Loucy (cell line): ENCODE measurements around the gene OR6Y1.

ENCODE experiments used
- H2AFZ ChIP-seq: fragments of 200-600 bp; sonication (generic); 2 replicates; pipeline ENCODE4 v1.6.0; 2016; ENCODE audit warnings: antibody characterized with exemption, mild to moderate bottlenecking, low read length, moderate library complexity
- H3F3A ChIP-seq: fragments of 200-600 bp; 2 replicates; pipeline ENCODE4 v1.6.0; 2016; ENCODE audit warnings: antibody characterized with exemption, low read depth, mild to moderate bottlenecking
- H3K27me3 ChIP-seq: fragments of 200-600 bp; sonication (generic); 2 replicates; pipeline ENCODE4 v1.6.1; 2014; ENCODE audit warnings: low read length, mild to moderate bottlenecking; ENCODE audit not compliant: insufficient read depth, poor library complexity, severe bottlenecking
- H3K36me3 ChIP-seq: fragments of 200-600 bp; sonication (generic); 2 replicates; pipeline ENCODE4 v1.6.1; 2016; ENCODE audit warnings: low read length; ENCODE audit not compliant: insufficient read depth
- H3K4me1 ChIP-seq: fragments of 200-600 bp; sonication (generic); 2 replicates; pipeline ENCODE4 v1.5.1; 2014; ENCODE audit warnings: low read length, mild to moderate bottlenecking; ENCODE audit not compliant: insufficient read depth, poor library complexity, severe bottlenecking
- H3K4me2 ChIP-seq: fragments of 200-600 bp; sonication (generic); 2 replicates; pipeline ENCODE4 v1.6.0; 2014; ENCODE audit warnings: antibody characterized with exemption, low read length, low read depth, mild to moderate bottlenecking; ENCODE audit not compliant: poor library complexity, severe bottlenecking
- H3K4me3 ChIP-seq: fragments of 200-600 bp; sonication (generic); 2 replicates; pipeline ENCODE4 v1.5.1; 2014; ENCODE audit warnings: low read length, mild to moderate bottlenecking, mixed read lengths; ENCODE audit not compliant: poor library complexity, severe bottlenecking
- H3K79me2 ChIP-seq: fragments of 200-600 bp; sonication (generic); 2 replicates; pipeline ENCODE4 v1.6.1; 2014; ENCODE audit warnings: low read length; ENCODE audit not compliant: insufficient read depth
- H3K9ac ChIP-seq: fragments of 200-600 bp; sonication (generic); 2 replicates; pipeline ENCODE4 v1.6.0; 2014; ENCODE audit warnings: mild to moderate bottlenecking, low read depth, low read length, moderate library complexity; ENCODE audit not compliant: poor library complexity, severe bottlenecking
- H3K9me2 ChIP-seq: fragments of 200-600 bp; sonication (generic); replicated peaks from 2 replicates; pipeline ENCODE4 v1.6.1; 2016; ENCODE audit warnings: low read depth, low read length, mixed read lengths
- H3K9me3 ChIP-seq: fragments of 200-600 bp; sonication (generic); 2 replicates; pipeline ENCODE4 v1.6.1; 2014; ENCODE audit warnings: mild to moderate bottlenecking, antibody characterized with exemption, low read length, low read depth; ENCODE audit not compliant: insufficient read depth
- H4K20me1 ChIP-seq: fragments of 200-600 bp; sonication (generic); 2 replicates; pipeline ENCODE4 v1.6.0; 2014; ENCODE audit warnings: antibody characterized with exemption, low read length, mild to moderate bottlenecking; ENCODE audit not compliant: insufficient read depth, poor library complexity, severe bottlenecking
- EZH2phosphoT487 ChIP-seq: fragments of 200-600 bp; IDR thresholded peaks from 2 replicates; pipeline ENCODE4 v1.6.1; 2018; ENCODE audit warnings: antibody characterized with exemption, mild to moderate bottlenecking, moderate library complexity, borderline replicate concordance
- TF ChIP-seq, protein P1 (sequence below): fragments of 200-600 bp; sonication (generic); conservative IDR thresholded peaks from 2 replicates; pipeline ENCODE4 v1.5.1; 2014; ENCODE audit warnings: mild to moderate bottlenecking, antibody characterized with exemption, low read length

OR6Y1 gene

DNA sequence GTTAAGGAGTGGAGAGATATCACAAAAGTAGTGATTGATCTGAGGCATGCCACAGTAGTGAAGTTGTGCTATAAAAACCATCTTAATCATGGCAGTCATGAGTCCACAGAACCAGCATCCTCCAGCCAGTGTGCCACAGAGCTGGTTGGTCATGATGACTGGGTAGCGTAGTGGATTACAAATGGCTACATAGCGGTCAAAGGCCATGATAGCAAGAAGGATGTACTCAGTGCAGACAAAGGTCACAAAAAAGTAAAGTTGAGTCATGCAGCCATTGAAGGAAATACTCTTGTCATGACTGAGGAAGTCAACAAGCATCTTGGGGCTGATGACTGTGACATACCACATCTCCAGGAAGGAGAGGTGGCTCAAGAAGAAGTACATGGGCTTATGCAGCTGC, 6.7 kb downstream of the OR6Y1 start:
- Histone ChIP-seq H2AFZ (no peak overlapping the region), H3K27me3 (no peaks in the 10 kb centered on the region), H3F3A (no peaks in the 10 kb centered on the region), H4K20me1 (no peaks in the 10 kb centered on the region), H3K36me3 (no peaks in the 10 kb centered on the region), H3K9me2 (no peaks in the 10 kb centered on the region), H3K9me3 (no peaks in the 10 kb centered on the region), H3K4me2 (no peak overlapping the region), H3K79me2 (no peaks in the 10 kb centered on the region), H3K9ac (no peak overlapping the region), H3K4me1 (no peaks in the 10 kb centered on the region), H3K4me3 (no peak overlapping the region)
- TF ChIP-seq EZH2phosphoT487: no peak
- TF ChIP-seq, protein P1, sequence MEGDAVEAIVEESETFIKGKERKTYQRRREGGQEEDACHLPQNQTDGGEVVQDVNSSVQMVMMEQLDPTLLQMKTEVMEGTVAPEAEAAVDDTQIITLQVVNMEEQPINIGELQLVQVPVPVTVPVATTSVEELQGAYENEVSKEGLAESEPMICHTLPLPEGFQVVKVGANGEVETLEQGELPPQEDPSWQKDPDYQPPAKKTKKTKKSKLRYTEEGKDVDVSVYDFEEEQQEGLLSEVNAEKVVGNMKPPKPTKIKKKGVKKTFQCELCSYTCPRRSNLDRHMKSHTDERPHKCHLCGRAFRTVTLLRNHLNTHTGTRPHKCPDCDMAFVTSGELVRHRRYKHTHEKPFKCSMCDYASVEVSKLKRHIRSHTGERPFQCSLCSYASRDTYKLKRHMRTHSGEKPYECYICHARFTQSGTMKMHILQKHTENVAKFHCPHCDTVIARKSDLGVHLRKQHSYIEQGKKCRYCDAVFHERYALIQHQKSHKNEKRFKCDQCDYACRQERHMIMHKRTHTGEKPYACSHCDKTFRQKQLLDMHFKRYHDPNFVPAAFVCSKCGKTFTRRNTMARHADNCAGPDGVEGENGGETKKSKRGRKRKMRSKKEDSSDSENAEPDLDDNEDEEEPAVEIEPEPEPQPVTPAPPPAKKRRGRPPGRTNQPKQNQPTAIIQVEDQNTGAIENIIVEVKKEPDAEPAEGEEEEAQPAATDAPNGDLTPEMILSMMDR: no peak

DNA sequence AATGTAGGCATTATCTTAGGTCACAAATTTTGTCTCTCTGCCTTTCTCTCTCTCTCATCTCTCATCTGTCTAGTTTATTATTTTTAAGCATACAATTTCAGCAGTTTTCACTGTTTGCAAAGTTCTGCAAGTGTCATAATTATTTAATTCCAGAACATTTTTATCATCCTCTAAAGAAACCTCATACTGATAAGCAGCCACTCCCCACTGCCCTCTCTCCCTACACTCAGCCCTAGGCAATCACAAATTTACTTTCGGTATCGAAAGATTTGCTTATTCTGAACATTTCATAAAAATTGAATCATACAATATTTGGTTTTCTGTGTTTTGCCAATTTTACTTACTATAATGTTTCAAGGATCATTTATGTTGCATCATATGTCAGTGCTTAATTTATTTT, 16.6 kb downstream of the OR6Y1 start:
- H3K36me3 ChIP-seq: no peaks in the 10 kb centered on the region
- no peaks in the 10 kb centered on the region for H3K27me3 ChIP-seq
- H3F3A ChIP-seq: no peaks in the 10 kb centered on the region
- H2AFZ ChIP-seq: no peak overlapping the region
- no peak for TF ChIP-seq EZH2phosphoT487
- TF ChIP-seq, protein P1: no peak
- H3K4me2 ChIP-seq: no peak overlapping the region
- H3K9me2 ChIP-seq: no peaks in the 10 kb centered on the region
- H3K9ac ChIP-seq: no peak overlapping the region
- H4K20me1 ChIP-seq: no peaks in the 10 kb centered on the region
- no peak overlapping the region for H3K4me3 ChIP-seq
- no peaks in the 10 kb centered on the region for H3K9me3 ChIP-seq
- no peaks in the 10 kb centered on the region for H3K4me1 ChIP-seq
- H3K79me2 ChIP-seq: no peaks in the 10 kb centered on the region

DNA sequence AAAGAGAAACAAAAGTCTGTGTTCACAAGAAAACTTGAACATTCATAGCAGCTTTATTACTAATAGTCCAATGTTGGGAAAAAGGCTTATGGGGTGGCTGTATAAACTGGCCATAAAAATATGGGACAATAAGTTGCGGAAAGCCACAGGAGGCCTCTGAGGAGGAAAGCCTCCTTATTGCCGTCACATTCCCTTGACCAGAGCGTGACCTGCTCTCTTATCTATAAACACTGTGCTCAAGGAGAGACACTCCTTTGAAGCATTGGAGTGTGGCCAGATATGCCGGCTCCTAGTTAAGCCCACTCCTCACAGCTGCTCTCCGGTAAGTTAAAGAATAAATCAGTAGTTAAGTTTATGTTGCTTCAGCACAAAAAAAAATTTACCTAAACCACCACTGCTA, 19.7 kb downstream of the OR6Y1 start:
- H2AFZ ChIP-seq: no peak overlapping the region
- TF ChIP-seq, protein P1: no peak
- TF ChIP-seq EZH2phosphoT487: no peak
- no peaks in the 10 kb centered on the region for H3K27me3 ChIP-seq
- H3F3A ChIP-seq: no peaks in the 10 kb centered on the region
- H4K20me1 ChIP-seq: no peaks in the 10 kb centered on the region
- no peaks in the 10 kb centered on the region for H3K9me2 ChIP-seq
- no peaks in the 10 kb centered on the region for H3K79me2 ChIP-seq
- H3K9ac ChIP-seq: no peak overlapping the region
- H3K4me3 ChIP-seq: no peak overlapping the region
- H3K4me2 ChIP-seq: no peak overlapping the region
- no peaks in the 10 kb centered on the region for H3K4me1 ChIP-seq
- H3K36me3 ChIP-seq: no peaks in the 10 kb centered on the region
- no peaks in the 10 kb centered on the region for H3K9me3 ChIP-seq
